ENCODE measurements around the gene OTUD7B.
A peak's percentile ranks its signal among the peaks of the same experiment; 100 is the strongest.
"Not testable (repeated sequence)": the region's sequence is repeated elsewhere in the genome, so short reads cannot be mapped to it uniquely, and the experiment has no call there.

OTUD7B gene

DNA sequence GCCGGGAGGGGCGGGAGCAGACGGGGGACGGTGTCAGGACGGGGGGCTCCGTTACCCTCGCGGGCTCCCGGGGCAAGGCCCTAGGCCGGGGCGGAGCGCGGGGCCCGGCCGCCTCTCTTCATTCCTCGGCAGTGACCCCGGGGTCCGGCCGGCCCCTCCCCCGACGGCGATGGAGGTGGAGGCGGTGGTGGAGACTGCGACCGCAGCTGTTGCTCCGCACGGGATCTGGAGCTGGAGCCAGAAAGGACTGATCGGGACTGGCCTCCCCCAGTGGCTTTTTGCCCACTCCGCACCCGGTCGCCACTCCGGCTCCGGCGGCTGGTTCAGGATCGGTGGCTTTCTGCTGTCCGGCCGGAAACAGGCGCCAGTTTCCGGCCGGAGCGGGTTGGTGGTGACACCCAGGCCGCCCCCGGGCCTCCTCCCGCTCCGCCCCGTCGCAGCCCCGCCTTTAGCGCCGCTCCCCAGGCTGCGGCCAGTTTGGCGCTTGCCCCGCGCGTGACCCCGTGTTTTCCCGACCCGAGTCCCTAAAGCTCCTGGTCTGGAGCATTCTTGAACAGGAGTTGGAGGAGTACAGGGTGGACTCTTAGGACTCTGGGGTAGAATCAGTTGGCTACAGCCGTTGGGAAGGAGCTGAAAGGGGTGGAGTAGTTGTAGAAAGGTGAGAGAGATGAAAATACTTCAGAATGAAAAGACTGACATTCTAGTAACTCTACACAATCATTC, at the start of gene OTUD7B:
Gene OTUD7B, minus strand, starts transcription at position 334 of the 723 bp plus-strand sequence. CDS start 33,216 bp downstream, outside the sequence.
- DNase-seq (ENCODE audit: low read depth): peak; percentile 87
- peak within 1 kb of the TSS; percentile 93 for H3K4me3 ChIP-seq (ENCODE audit: low read depth, low read length)
- TF ChIP-seq, protein P1, sequence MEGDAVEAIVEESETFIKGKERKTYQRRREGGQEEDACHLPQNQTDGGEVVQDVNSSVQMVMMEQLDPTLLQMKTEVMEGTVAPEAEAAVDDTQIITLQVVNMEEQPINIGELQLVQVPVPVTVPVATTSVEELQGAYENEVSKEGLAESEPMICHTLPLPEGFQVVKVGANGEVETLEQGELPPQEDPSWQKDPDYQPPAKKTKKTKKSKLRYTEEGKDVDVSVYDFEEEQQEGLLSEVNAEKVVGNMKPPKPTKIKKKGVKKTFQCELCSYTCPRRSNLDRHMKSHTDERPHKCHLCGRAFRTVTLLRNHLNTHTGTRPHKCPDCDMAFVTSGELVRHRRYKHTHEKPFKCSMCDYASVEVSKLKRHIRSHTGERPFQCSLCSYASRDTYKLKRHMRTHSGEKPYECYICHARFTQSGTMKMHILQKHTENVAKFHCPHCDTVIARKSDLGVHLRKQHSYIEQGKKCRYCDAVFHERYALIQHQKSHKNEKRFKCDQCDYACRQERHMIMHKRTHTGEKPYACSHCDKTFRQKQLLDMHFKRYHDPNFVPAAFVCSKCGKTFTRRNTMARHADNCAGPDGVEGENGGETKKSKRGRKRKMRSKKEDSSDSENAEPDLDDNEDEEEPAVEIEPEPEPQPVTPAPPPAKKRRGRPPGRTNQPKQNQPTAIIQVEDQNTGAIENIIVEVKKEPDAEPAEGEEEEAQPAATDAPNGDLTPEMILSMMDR (conservative IDR thresholded peaks at IDR 0.05; ENCODE audit: low read depth, low read length): no peak

GRCh38 chr1:150060260-150060659, 49.7 kb upstream of the OTUD7B start:
- no peak for DNase-seq (ENCODE audit: low read depth)
- no peak overlapping the region for H3K4me3 ChIP-seq (ENCODE audit: low read depth, low read length)
- TF ChIP-seq, protein P1 (conservative IDR thresholded peaks at IDR 0.05; ENCODE audit: low read depth, low read length): no peak

- H3K4me3 ChIP-seq (ENCODE audit: low read depth, low read length): no peak overlapping the region
- no peak for DNase-seq (ENCODE audit: low read depth)
- TF ChIP-seq, protein P1 (conservative IDR thresholded peaks at IDR 0.05; ENCODE audit: low read depth, low read length): no peak
Observed at GRCh38 chr1:150056407-150056806, 45.9 kb upstream of the OTUD7B start.

DNA sequence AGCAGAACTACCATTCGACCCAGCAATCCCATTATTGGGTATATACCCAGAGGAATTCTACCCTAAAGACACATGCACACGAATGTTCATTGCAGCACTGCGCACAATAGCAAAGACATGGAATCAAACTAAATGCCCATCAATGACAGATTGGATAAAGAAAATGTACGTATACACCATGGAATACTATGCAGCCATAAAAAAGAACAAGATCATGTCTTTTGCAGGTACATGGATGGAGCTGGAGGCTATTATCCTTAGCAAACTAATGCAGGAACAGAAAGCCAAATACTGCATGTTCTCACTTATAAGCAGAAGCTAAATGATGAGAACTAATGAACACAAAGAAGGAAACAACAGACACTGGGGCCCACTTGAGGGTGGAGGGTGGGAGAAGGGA, 45.0 kb upstream of the OTUD7B start:
- DNase-seq (ENCODE audit: low read depth); H3K4me3 ChIP-seq (ENCODE audit: low read depth, low read length): not testable (repeated sequence)

DNA sequence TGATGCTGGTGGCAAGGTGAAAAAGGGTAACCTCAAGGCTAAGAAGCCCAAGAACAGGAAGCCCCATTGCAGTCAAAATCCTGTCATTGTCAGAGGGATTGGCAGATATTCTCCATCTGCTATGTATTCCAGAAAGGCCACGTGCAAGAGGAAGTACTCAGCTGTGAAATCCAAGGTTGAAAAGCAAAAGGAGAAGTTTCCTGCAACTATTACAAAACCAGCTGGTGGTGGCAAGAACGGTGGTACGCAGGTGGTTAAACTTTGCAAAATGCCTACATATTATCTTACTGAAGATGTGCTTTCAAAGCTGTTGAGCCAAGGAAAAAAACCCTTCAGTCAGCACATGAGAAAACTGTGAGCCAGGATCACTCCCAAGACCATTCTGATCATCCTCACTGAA, 43.4 kb upstream of the OTUD7B start:
- DNase-seq (ENCODE audit: low read depth): no peak
- H3K4me3 ChIP-seq (ENCODE audit: low read depth, low read length): no peak overlapping the region
- TF ChIP-seq, protein P1 (conservative IDR thresholded peaks at IDR 0.05; ENCODE audit: low read depth, low read length): no peak

DNA sequence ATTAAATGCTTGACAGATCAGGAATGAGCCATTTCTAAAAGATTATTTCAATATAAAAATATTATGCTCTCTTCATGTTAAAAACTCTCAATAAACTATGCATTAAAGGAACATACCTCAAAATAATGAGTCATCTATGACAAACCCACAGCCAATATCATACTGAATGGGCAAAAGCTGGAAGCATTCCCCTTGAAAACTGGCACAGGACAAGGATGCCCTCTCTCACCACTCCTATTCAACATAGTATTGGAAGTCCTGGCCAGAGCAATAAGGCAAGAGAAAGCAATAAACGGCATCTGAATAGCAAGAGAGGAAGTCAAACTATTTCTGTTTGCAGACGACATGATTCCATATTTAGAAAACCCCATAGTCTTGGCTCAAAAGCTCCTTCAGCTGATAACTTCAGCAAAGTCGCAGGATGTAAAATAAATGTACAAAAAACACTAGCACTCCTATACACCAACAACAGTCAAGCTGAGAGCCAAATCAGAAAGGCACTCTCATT, 41.4 kb upstream of the OTUD7B start:
- DNase-seq (ENCODE audit: low read depth); H3K4me3 ChIP-seq (ENCODE audit: low read depth, low read length): not testable (repeated sequence)

DNA sequence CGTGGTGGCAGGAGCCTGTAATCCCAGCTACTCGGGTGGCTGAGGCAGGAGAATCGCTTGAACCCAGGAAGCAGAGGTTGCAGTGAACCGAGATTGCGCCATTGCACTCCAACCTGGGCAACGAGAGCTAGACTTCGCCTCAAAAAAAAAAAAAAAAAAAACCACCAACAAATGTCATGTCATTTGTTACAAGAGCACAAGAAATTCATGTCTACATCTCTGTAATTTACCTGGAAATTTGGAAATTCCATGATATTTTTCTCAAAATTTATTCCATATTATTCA, 40.5 kb upstream of the OTUD7B start:
- TF ChIP-seq, protein P1 (conservative IDR thresholded peaks at IDR 0.05; ENCODE audit: low read depth, low read length): no peak
- no peak for DNase-seq (ENCODE audit: low read depth)
- no peak overlapping the region for H3K4me3 ChIP-seq (ENCODE audit: low read depth, low read length)

- DNase-seq (ENCODE audit: low read depth): no peak
- H3K4me3 ChIP-seq (ENCODE audit: low read depth, low read length): no peak overlapping the region
- TF ChIP-seq, protein P1 (conservative IDR thresholded peaks at IDR 0.05; ENCODE audit: low read depth, low read length): no peak
Observed at GRCh38 chr1:150049926-150050325, 39.4 kb upstream of the OTUD7B start.

All from choroid plexus epithelial cell (primary cell).